ENCODE results near the gene DOCK2. TPM values are rescaled to one million over a fixed set of nuclear protein-coding genes. Genes with fewer than 3 reads are reported as not detected.

The DOCK2 gene
- total RNA-seq, 1 experiment from 2014 or later: not detected

DNA sequence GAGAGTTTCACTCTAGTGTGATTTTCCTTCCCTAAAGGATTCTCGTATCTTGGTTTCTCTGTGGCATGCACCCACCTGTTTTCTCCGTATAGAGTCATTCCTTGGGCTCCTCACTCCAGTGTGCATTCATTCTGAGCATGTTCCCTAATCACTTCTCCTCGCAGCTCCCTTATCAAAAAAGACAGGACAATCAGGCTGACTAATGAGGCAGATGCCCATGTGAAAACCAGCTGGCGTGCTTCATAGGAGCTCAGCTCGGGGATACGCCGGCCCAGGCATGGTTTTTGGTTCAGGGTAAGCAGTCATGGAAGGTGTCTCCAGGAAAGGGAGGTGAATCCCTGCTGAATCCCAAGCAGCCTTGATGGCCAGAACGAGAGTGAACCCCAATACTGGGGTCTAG, 384.4 kb downstream of the DOCK2 start:
- BruUV-seq (replicated peaks): no TSS peak
- TF ChIP-seq, protein P1, sequence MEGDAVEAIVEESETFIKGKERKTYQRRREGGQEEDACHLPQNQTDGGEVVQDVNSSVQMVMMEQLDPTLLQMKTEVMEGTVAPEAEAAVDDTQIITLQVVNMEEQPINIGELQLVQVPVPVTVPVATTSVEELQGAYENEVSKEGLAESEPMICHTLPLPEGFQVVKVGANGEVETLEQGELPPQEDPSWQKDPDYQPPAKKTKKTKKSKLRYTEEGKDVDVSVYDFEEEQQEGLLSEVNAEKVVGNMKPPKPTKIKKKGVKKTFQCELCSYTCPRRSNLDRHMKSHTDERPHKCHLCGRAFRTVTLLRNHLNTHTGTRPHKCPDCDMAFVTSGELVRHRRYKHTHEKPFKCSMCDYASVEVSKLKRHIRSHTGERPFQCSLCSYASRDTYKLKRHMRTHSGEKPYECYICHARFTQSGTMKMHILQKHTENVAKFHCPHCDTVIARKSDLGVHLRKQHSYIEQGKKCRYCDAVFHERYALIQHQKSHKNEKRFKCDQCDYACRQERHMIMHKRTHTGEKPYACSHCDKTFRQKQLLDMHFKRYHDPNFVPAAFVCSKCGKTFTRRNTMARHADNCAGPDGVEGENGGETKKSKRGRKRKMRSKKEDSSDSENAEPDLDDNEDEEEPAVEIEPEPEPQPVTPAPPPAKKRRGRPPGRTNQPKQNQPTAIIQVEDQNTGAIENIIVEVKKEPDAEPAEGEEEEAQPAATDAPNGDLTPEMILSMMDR (IDR thresholded peaks at IDR 0.05; ENCODE audit: unreplicated experiment): no peak
- H3K4me1 Mint-ChIP-seq (ENCODE audit: low read depth, unreplicated experiment): no peaks in the 10 kb centered on the region
- H3K36me3 Mint-ChIP-seq (ENCODE audit: insufficient read depth, unreplicated experiment): no peaks in the 10 kb centered on the region
- H3K9me3 Mint-ChIP-seq (ENCODE audit: low read depth, unreplicated experiment): no peaks in the 10 kb centered on the region
- intact Hi-C loops (cut with micrococcal nuclease; ENCODE audit: unreplicated experiment): no loop called here
- CTCF ChIA-PET: interaction anchor here (1.1 kb wide), 1 partner anchor 19 kb away, joined by 3 read pairs; no protein-coding TSS in a partner anchor
- H3K27ac Mint-ChIP-seq (ENCODE audit: unreplicated experiment): no peak overlapping the region
- H3K27me3 Mint-ChIP-seq (ENCODE audit: unreplicated experiment): peaks cover 88% of the 10 kb centered on the region
- H3K4me3 Mint-ChIP-seq (ENCODE audit: low read depth, unreplicated experiment): no peak overlapping the region
- no peak for DNase-seq

DNA sequence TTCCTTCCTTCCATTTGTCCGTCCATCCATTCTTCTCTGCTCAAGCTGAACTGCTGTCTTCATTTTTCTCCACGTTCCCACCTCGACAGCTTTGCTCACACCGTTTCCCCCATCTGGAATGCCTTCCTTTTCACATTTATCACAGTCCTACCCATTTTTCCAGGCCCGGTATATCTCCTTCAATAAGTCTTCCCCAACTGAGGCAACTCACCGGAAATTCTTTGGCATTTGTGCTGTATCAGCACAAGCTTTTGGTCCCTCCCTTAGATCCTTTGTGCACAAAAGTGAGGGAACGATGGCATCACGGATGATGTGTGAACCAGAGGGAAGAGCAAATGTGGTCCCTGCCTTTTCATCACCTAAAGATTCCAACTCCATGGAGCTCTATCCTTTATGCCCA, 388.8 kb downstream of the DOCK2 start:
- BruUV-seq (replicated peaks): no TSS peak
- Mint-ChIP-seq H3K36me3 (ENCODE audit: insufficient read depth, unreplicated experiment) (no peaks in the 10 kb centered on the region), H3K27me3 (ENCODE audit: unreplicated experiment) (peaks cover 86% of the 10 kb centered on the region), H3K9me3 (ENCODE audit: low read depth, unreplicated experiment) (no peaks in the 10 kb centered on the region), H3K27ac (ENCODE audit: unreplicated experiment) (no peak overlapping the region), H3K4me1 (ENCODE audit: low read depth, unreplicated experiment) (no peaks in the 10 kb centered on the region), H3K4me3 (ENCODE audit: low read depth, unreplicated experiment) (no peak overlapping the region)
- CTCF ChIA-PET: no interaction called here
- intact Hi-C loops (cut with micrococcal nuclease; ENCODE audit: unreplicated experiment): no loop called here
- no peak for DNase-seq
- TF ChIP-seq, protein P1 (IDR thresholded peaks at IDR 0.05; ENCODE audit: unreplicated experiment): no peak

- Mint-ChIP-seq H3K4me3 (ENCODE audit: low read depth, unreplicated experiment) (no peak overlapping the region), H3K9me3 (ENCODE audit: low read depth, unreplicated experiment) (no peaks in the 10 kb centered on the region), H3K36me3 (ENCODE audit: insufficient read depth, unreplicated experiment) (no peaks in the 10 kb centered on the region), H3K27ac (ENCODE audit: unreplicated experiment) (no peak overlapping the region), H3K4me1 (ENCODE audit: low read depth, unreplicated experiment) (no peaks in the 10 kb centered on the region), H3K27me3 (ENCODE audit: unreplicated experiment) (peaks cover 72% of the 10 kb centered on the region)
- BruUV-seq (replicated peaks): no TSS peak
- CTCF ChIA-PET: no interaction called here
- DNase-seq: no peak
- intact Hi-C loops (cut with micrococcal nuclease; ENCODE audit: unreplicated experiment): no loop called here
- TF ChIP-seq, protein P1 (IDR thresholded peaks at IDR 0.05; ENCODE audit: unreplicated experiment): no peak
Observed at GRCh38 chr5:170028124-170028523, 391.0 kb downstream of the DOCK2 start.

GRCh38 chr5:170034231-170034630, 397.2 kb downstream of the DOCK2 start:
- BruUV-seq (replicated peaks): no TSS peak
- no peak for DNase-seq
- Mint-ChIP-seq H3K9me3 (ENCODE audit: low read depth, unreplicated experiment) (no peaks in the 10 kb centered on the region), H3K4me3 (ENCODE audit: low read depth, unreplicated experiment) (no peak overlapping the region), H3K27ac (ENCODE audit: unreplicated experiment) (no peak overlapping the region), H3K36me3 (ENCODE audit: insufficient read depth, unreplicated experiment) (no peaks in the 10 kb centered on the region), H3K27me3 (ENCODE audit: unreplicated experiment) (peaks cover 62% of the 10 kb centered on the region), H3K4me1 (ENCODE audit: low read depth, unreplicated experiment) (no peaks in the 10 kb centered on the region)
- CTCF ChIA-PET: no interaction called here
- intact Hi-C loops (cut with micrococcal nuclease; ENCODE audit: unreplicated experiment): no loop called here
- TF ChIP-seq, protein P1 (IDR thresholded peaks at IDR 0.05; ENCODE audit: unreplicated experiment): no peak

Data from Calu3 (cell line).